GM21717 (cell line): ENCODE measurements around the gene ZNF148.

Experiments used
- ATAC-seq: cut with Tn5 transposase; IDR thresholded peaks from one replicate; pipeline ENCODE4 v1.9.1; 2021; ENCODE audit warnings: mild to moderate bottlenecking, moderate library complexity; ENCODE audit not compliant: unreplicated experiment

Gene ZNF148

DNA sequence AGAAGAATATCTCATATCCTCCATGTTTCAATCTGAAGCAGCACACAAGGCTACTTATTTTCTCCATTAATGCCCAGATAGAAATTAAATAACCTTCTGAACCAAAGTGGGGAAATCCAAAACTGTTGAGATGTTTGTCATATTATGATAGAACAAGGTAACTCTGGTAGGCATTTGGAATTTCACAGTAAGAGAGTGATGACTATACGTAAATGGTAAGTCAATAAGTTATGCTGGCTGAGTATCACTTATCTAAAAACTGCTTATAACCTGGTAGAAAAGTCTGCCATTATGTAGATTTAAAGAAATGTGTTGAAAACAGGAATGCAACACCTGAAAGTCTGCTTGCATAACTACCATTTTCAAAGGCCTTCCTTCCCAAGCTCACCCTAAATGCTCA is 145.4 kb downstream of the ZNF148 start:
- no peak for ATAC-seq

DNA sequence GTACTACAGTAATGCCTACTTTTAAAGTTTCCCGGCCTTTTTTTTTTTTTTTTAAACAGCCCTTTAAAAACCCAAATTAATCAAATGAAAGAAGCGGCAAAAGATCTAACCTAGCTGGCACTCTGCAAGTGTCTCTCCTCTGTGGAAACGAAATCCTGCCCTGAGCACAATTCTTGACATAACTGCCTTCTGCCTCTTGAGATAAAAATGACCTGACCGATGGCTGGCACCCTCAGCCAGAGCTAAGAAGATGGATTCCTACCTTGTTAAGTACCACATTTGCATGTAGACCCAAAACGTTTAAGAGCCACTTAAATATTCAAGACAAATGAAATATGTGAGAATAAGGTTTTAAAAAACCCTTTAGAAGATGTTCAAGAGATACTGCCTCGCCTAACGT is 146.0 kb downstream of the ZNF148 start:
- no peak for ATAC-seq

DNA sequence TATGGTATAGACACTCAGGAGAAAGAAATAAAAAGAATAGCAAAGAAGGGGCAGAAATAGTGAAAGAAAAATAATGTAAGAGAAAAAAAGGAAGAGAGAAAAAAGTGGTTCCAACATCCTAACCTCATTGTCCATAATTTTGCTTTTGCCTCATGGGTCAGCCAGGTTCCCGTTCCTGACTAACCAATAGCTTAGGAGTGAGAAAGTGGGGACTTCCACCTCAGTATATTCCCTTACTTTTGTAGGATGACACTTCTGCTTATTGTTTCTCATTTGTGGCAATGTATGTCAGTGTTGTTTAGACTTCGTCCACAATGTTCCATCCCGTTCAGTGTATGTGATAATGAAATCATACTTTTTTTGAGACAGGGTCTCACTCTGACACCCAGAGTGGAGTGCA is 153.3 kb downstream of the ZNF148 start:
- no peak for ATAC-seq

DNA sequence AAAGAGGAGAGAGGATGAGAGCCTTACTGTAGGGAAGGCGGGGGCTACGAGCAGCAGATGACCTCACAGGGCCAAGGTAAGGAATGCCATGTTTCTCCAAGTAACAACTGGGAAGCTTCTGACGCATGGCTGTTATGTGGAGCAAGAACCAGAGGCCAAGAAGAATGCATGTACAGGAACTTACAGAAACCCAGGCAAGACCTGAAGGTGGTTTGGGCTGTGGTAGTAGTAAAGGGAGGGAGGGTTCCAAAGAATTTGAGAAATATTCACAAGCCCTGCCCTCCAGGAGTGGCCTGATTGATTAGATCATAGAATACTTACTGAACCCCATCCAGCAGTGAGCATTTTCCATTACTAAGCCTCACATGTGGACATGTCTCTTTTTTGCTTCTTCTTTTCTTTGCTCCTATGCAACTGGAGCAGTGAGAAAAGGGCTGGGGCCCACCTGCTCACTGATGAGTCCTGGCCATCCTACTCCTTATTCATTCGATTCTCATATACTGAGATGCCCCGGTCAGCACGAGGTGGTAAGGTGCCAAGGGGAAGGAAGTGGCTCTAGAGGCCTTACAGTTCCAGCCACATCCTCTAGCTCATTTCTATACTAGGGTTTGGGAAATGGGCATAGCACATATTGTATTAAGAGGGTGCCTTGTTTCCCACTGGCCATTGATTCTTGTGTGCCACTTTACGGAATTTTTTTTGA is 154.2 kb downstream of the ZNF148 start:
- no peak for ATAC-seq

DNA sequence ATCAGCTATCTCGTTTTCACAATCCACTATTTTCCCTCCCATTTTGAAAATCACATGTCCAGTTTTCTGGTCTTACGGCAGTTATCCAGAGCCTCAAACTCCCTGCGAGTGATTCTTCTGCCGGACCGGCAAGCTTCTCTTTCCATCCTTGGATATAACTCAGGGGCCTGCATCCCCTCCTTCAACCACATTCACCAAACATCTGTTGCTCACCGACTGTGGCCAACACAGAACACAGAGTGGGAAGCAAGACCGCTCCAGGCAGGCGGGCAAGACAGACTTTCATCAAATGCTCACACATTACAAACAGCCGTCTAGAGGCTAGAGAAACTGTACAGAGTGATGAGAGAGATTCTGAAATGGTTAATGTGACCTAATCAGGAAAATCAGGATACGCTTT is 154.9 kb downstream of the ZNF148 start:
- ATAC-seq, result no peak

GRCh38 chr3:125219261-125219701 is 155.8 kb downstream of the ZNF148 start:
- no peak for ATAC-seq

- no peak for ATAC-seq
Measured at GRCh38 chr3:125214738-125215137, 160.4 kb downstream of the ZNF148 start.

DNA sequence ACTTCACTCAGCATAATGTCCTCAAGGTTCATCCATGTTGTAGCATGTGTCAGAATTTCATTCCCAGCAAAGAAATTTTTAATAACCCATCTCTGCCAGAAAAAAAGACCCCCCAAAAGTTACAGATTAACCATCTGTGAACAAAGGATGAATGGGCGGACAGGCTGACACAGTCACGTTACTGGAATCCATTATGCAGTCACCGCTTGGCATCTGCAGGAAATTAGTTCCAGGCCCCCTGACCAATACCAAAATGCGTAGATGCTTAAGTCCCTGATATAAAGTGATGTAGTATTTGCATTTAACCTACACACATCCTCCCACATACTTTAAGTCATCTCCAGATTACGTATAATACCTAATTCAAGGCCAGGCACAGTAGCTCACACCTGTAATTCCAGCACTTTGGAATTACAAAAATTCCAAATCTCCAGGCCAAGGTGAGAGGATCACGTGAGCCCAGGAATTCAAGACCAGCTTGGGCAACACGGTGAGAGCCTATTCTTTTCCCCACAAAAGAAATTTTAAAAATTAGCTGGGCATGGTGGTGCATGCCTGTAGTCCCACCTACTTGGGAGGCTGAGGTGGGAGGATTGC is 161.1 kb downstream of the ZNF148 start:
- no peak for ATAC-seq

DNA sequence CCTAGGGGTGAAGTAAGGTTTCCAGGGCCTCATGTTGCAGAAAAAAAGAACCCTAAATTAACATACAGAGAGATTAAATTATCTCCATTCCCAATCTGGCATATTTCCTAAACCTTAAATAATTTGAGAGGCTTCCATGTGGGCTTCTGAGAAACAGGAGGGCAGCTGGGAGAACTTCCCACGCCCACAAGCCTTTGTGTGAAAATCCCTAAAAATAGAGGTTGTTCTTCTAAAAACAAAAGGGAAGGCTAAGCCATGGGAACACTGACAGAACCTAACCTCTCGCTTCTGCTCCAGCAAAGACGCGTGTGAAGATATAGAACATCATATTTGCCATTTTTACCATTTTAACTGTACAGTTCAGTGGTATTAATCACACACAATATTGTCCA is 161.8 kb downstream of the ZNF148 start:
- ATAC-seq, result no peak

DNA sequence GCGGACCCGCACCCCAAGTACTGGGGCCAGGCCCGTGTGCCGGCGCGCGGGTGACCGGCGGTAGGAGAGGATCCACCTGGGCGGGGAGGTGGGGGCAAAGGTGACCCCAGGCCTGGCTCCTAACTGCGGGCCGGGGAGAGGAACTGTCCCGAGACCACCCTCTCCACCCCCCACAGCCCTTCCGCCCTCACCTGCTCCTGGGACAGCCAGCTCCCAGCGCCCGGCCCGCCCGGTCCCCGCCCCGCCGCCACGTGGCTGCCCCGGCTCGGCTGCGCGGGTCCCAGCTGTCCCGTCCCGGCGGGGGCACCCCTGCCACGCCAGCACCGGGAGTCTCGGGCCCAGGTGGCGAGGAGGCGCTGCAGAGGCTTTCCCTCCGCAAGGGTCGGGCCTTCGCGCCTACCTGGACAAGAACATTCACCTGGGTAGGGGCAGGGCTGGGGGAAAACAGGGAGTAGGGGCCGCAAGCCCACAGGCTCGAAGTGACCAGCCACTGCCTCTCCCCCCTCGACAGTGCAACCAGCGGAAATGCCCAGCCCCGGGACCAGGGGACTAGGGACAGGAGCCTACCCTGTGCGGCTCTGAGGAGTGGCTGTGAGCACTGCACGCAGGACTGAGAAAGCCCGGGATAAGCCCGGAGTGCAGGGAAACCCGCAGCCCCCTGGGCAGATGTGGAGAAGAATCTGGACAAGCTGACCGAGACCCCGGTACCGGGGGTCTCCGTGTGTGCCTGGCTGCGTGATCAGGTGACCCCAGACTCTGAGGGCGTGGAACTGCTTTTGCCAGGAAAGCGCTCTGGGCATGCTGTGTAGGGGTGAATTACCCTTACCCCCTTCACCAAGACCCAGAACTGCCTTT is 162.4 kb downstream of the ZNF148 start, which contains the start of gene SLC12A8:
TSS of gene SLC12A8 (minus strand) at position 240 of the 855 bp plus-strand sequence. CDS start 1,399 bp downstream, outside the sequence.
- ATAC-seq, result no peak

DNA sequence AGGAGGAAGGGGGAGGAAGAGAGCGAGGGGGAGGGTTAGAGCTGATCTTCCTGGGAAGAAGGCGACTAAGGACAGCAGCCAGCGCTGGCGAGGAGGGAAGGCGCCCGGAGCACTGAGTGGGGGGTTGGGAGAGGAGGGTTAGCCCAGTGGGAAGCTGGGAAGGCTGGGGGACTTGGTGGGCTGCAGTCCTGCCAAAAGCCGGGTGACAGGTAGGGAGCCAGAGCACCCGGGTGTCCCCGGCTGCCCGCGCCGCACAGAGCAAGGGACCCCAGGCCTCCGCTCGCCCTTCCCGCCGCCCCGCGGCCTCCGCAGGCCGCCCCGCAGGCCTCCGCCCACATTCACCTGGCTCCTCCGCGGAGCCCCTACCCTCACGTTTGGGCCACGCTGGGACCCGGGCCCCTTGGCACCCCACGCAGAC is 163.0 kb downstream of the ZNF148 start:
- ATAC-seq, result no peak

DNA sequence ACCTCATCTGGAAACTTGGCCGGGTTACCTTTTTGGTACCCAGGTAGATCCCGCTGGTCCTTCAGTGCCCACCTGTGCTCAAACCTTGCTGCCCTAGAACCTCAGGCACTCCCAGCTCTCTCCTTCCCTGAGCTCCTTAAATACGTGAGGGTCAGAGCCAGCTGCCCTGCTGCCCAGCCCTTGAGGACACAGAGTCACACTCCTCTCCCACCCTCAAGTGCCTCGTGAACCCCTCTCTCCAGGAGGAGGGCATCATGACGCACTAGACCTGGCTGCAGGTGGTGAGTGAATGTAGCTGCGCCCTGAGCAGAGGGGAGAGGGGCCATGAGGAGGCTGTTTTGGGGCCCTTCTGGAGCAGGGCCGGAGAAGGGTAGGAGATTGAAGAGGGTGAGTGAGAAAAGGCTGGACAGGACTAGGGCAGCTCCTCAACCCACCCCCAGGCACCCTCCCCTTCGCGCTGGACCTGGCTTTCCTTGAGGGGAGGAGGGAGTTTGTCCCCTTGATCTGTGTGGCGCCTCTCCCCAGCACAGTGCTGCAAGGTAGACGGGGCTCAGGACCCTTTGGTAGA is 163.5 kb downstream of the ZNF148 start:
- no peak for ATAC-seq

GRCh38 chr3:125207949-125208568 is 167.1 kb downstream of the ZNF148 start:
- no peak for ATAC-seq

- ATAC-seq, result no peak
Measured at GRCh38 chr3:125207507-125207906, 167.6 kb downstream of the ZNF148 start.

DNA sequence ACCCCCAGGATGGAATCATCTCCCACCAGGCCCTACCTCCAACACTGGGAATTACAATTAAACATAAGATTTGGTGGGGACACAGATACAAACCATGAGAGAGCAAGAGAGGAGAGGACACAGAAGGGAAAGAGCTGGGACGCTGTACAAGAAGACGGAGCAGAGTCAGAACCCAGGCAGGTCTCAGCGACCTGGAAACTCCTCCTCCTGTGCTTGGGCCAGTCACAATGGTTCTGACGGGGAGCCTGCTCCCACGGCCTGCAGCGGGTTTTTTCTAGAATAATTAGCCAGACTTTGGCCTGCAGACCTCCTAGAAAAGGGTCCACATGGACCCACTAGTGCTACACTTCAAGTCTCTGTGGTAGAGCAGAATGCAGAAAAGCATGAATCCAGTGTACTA is 168.2 kb downstream of the ZNF148 start:
- no peak for ATAC-seq

- ATAC-seq, result no peak
Measured at GRCh38 chr3:125203731-125204130, 171.4 kb downstream of the ZNF148 start.

GRCh38 chr3:125202197-125202596 is 172.9 kb downstream of the ZNF148 start:
- ATAC-seq, result no peak

DNA sequence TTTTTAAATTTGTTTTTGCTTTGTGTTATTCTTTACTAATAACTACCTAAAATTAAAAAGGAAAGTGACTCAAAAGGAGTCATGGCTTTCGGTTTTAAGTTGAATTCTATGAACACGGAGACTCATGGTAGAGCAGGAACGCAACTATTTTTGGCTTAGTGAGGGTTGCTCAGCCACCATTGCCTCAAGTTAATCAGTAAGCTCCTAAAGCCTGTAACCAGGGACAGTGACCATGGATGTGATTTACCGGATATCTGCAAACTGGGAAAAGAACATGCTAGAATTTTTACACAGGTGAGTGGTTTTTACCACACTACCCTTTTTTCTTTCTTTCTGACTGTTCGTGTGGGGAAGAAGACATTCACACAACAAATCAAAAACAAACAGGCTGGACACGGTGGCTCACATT is 174.4 kb downstream of the ZNF148 start:
- ATAC-seq, result peak; percentile 59

GRCh38 chr3:125194849-125195601 is 180.1 kb downstream of the ZNF148 start:
- ATAC-seq, result no peak
